GM19239 (cell line): ENCODE data around the gene OPN1SW.

ENCODE experiments used
- DNase-seq: peaks from one replicate; pipeline ENCODE4 v3.0.0; 2011; ENCODE audit warnings: low spot score; ENCODE audit not compliant: insufficient read length
- FAIRE-seq: peaks from 2 replicates; lab custom pipeline; 2011; peaks lifted over from hg19 to GRCh38; lab: Jason Lieb, UNC

Gene OPN1SW, protein sequence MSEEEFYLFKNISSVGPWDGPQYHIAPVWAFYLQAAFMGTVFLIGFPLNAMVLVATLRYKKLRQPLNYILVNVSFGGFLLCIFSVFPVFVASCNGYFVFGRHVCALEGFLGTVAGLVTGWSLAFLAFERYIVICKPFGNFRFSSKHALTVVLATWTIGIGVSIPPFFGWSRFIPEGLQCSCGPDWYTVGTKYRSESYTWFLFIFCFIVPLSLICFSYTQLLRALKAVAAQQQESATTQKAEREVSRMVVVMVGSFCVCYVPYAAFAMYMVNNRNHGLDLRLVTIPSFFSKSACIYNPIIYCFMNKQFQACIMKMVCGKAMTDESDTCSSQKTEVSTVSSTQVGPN

DNA sequence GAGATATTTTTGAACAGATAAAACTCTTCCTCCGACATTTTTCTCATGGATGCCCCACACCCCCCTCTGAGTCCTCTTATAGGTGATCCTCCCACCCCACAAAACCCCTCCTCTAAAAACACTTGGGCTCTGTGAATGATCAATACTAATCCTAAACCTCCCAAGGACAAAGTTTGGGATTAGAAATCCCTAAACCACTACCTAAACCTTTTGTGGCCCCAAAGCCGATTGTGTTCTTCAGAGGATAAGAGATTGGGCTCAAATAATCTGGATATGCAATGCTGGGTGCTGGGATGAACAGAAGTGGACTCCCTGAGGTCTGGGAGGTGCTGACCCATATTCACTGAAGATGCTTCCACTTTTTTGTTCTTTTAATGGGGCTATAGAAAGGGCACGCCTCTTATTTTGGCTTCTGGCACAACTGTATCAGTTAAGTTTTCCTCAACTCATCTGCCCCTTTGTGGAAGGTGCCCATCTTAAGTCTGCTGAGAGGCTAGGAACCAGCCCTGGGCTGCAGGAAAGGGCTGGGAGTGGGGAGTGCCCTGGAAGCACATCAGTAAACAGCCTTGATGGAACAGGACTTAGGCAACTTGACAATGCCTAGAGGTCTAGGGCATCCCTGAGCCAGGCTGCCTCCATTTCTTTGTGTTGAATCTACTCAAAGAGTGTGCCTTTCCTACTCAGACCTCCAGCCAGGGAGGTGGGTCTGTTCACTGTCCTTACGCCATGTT, at the start of gene OPN1SW:
OPN1SW (minus strand) TSS at position 51 of the 731 bp plus-strand sequence; CDS start at position 38, 13 bp downstream.
- DNase-seq (no peak), FAIRE-seq (no peak)

DNA sequence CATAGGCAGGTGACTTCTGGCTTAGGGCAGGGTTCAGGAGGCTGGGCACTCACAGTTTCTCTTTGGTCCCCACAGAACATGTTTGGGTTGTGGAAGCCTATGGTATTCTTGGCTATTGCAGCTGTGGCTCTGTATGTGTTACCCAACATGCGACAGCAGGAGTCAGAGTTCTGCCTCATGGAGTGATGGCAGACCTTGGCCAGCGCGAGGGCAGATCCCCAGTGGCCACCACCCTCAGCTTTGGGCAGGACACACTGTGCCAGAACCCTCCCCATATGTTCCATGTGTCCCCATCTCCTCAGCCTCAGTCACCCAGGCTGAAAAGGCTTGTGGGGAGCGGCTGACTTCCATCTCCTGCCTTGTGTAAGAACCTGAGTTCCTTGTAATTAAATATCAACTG, 46.1 kb upstream of the OPN1SW start:
- FAIRE-seq, result no peak

GRCh38 chr7:128818694-128819093, 43.1 kb upstream of the OPN1SW start:
- no peak for FAIRE-seq
- no peak for DNase-seq

More for the DNA sequence above, 46.1 kb upstream of the OPN1SW start:
- DNase-seq, result no peak

DNA sequence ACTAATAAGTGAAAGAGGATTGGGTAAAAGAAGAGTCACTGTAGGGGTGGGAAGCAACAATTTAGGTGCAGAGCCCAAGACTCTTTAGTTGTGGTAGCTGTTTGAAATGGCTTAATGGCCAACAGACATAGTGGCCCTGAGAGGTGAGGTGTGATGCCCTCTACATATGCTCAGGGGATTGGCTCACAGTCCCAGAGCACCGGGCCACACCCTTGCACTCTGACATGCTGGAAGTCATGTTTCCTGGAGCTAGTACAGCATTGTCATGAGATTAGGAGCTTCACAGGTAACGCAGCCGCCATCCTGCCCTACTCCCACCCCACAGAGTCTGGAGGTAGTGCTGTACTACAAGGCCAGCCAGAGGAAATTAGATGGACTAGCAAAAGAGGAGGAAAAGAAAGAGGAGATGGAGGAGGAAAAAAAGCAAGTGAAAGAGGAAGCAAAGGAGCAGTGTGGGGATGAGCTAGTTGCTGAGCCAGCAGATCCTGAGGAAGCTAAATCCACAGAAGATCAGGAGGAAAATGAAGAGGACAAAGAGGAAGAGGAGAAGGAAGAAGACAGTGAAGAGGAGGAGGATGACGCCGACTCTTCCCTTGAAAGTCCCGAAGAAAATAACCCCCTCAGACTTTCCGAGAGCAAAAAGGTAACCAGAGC, 39.8 kb upstream of the OPN1SW start:
- no peak for FAIRE-seq
- DNase-seq, result no peak

DNA sequence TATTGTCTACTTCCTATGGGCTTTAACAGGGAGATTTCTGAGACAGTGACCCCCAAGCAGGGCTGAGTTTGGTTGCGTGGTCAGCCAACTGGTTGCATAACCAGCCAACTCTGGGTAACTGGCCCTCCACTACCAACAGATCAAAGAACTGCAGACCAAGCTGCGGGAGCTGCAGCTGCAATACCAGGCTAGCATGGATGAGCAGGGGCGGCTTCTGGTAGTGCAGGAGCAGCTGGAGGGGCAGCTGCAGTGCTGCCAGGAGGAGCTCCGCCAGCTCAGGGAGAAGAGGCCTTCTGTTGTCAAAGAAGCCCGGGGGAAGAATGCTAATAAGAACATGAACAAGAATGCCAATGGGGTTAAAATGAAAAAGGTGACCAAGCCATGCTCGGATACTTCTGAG, 38.9 kb upstream of the OPN1SW start:
- DNase-seq (no peak), FAIRE-seq (no peak)

DNA sequence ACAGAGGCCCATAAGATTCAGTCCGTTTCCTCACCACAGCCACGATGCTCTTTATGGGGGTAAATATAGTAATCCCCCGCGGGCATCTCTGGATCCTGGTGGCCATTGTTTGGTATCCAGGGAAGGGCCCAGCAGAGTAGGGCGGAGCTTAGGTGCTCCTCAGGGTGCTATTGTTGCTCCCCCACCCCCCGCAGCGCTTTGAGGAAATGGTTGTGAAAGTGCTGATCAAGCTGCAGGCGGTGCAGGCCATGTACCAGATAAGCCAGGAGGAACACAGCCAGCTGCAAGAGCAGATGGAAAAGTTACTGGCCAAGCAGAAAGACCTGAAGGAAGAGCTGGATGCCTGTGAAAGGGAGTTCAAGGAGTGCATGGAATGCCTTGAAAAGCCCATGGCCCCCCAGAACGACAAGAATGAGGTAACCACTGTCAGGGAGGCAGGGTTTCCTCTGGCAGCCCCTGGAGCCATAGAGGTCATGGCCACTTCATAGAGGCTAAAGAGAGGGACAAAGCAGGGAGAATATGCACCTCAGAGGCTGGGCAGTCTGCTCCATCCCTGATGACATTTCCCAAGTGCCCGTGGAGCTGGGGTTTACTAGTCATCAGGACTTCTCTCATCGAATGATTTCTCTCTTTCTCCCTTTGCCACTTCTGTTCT, 37.0 kb upstream of the OPN1SW start:
- no peak for DNase-seq
- FAIRE-seq, result no peak

- FAIRE-seq (no peak), DNase-seq (no peak)
Measured at GRCh38 chr7:128811631-128812430, 36.2 kb upstream of the OPN1SW start.

DNA sequence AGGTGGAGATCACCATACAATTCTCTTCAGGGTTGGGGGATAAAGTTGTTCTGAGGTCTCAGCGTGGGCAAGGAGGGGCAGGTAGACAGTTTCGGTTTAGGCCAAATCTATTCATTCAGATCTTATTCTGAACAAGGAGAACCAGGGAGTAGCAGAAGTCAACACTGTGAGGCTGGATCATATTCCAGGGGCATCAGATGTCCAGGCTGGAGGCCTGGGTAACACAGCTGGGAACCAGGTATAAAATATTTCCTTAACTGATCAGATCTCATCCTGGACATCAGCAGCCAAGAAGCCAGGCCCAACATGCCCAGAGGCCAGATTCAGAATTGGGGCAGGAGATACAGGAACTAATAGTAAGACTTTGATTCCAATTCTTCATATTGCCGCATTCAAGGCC, 35.4 kb upstream of the OPN1SW start:
- FAIRE-seq, result no peak
- DNase-seq, result no peak

GRCh38 chr7:128810473-128810872, 34.9 kb upstream of the OPN1SW start:
- DNase-seq (no peak), FAIRE-seq (no peak)

DNA sequence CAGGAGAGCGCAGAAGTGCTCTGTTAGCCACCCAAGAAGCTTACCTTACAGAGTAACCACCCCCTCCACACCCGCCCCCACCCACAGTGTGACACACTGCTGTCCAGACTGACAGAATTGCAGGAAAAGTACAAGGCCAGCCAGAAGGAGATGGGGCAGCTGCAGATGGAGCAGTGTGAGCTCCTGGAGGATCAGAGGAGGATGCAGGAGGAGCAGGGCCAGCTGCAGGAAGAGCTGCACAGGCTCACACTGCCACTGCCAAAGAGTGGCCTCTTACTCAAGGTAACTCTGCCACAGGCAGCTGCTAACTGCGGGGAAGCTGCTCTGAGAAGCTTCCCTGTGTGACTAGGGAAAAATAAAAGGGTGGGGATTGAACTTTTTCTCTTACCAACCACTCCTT, 33.8 kb upstream of the OPN1SW start:
- no peak for DNase-seq
- no peak for FAIRE-seq

GRCh38 chr7:128807191-128807590, 31.6 kb upstream of the OPN1SW start:
- no peak for FAIRE-seq
- no peak for DNase-seq

GRCh38 chr7:128805225-128805624, 29.6 kb upstream of the OPN1SW start:
- DNase-seq (no peak), FAIRE-seq (no peak)

- DNase-seq, result no peak
- no peak for FAIRE-seq
Measured at GRCh38 chr7:128804484-128804883, 28.9 kb upstream of the OPN1SW start.

- FAIRE-seq, result no peak
- no peak for DNase-seq
Measured at GRCh38 chr7:128801667-128802418, 26.2 kb upstream of the OPN1SW start.

DNA sequence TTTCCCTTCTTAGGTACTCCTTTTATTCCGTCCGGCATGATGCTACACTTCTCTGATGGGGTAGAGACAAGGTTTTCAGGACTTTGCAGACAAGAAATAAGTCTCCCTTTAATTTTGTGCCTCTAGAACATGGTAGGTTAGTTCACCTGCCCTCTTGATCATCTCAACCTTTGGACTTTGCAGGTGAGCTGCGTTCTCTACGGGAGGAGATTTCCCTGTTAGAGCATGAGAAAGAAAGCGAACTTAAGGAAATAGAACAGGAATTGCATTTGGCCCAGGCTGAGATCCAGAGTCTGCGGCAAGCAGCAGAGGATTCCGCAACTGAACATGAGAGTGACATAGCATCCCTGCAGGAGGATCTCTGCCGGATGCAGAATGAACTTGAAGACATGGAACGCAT, 25.4 kb upstream of the OPN1SW start:
- DNase-seq, result no peak
- FAIRE-seq, result no peak

DNA sequence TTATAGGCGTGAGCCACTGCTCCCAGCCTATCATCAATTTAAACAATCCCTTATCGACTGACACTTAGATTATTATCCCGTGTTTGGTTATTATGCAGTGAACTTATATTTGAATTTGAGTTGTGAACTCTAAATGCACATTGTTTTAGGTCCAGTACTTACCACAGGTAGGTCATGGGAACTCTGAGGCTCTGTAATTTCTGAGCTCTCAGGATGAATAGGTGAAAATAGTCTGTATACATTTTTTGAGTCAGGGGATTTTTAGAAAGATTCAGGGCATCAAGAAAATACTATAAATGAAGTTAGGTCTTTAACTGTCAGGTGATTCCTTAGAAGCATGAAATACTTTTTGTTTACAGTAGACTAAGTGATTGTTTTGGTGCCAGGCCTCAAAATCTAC, 25.0 kb upstream of the OPN1SW start:
- DNase-seq (no peak), FAIRE-seq (no peak)

DNA sequence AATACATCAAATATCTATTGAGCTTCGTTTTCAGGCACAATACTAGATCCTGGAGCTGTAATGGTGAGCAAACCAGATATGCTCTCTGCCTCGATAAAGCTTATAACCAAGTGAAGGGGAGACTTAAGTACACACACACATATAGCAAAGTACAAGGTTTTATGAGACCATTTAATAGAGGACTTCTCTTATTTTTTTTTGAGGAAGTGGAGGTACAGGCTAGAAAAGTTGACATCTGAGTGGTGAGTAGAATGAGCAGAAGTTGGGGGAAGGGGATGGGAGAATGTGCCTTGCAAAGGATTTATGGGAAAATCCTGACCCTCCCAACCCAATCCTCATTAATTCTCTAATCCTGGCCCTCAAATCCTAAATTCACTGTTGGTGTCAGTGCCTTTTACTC, 23.9 kb upstream of the OPN1SW start:
- no peak for FAIRE-seq

GRCh38 chr7:128796327-128796726, 20.7 kb upstream of the OPN1SW start:
- DNase-seq (no peak), FAIRE-seq (no peak)

More for the DNA sequence above, 23.9 kb upstream of the OPN1SW start:
- DNase-seq, result no peak

- FAIRE-seq, result no peak
- no peak for DNase-seq
Measured at GRCh38 chr7:128795129-128795528, 19.5 kb upstream of the OPN1SW start.
